ENCODE data around the gene EFCAB9. TPM values are rescaled to one million over a fixed set of nuclear protein-coding genes. Genes with fewer than 3 reads are reported as not detected.

The EFCAB9 gene
- total RNA-seq, 3 donors from 2014 or later, result not detected

GRCh38 chr5:172211676-172212075 lies 17.7 kb downstream of the EFCAB9 start:
- no peak for ATAC-seq
- intact Hi-C loops (cut with DNase I, micrococcal nuclease), result no loop called here

GRCh38 chr5:172213126-172213525 lies 19.2 kb downstream of the EFCAB9 start:
- Histone ChIP-seq H3K4me3 (no peak overlapping the region), H3K9me3 (no peaks in the 10 kb centered on the region), H3K4me1 (ENCODE audit: low read depth) (no peaks in the 10 kb centered on the region), H3K36me3 (ENCODE audit: low read depth) (no peaks in the 10 kb centered on the region)
- intact Hi-C loops (cut with DNase I, micrococcal nuclease), result no loop called here
- ATAC-seq (no peak), DNase-seq (no peak)
- TF ChIP-seq CTCF (IDR thresholded peaks at IDR 0.05), result no peak

More at GRCh38 chr5:172211676-172212075, 17.7 kb downstream of the EFCAB9 start:
- DNase-seq, result no peak
- Histone ChIP-seq H3K4me3 (no peak overlapping the region), H3K36me3 (ENCODE audit: low read depth) (no peaks in the 10 kb centered on the region), H3K4me1 (ENCODE audit: low read depth) (no peaks in the 10 kb centered on the region), H3K9me3 (no peaks in the 10 kb centered on the region)
- no peak for TF ChIP-seq CTCF (IDR thresholded peaks at IDR 0.05)

DNA sequence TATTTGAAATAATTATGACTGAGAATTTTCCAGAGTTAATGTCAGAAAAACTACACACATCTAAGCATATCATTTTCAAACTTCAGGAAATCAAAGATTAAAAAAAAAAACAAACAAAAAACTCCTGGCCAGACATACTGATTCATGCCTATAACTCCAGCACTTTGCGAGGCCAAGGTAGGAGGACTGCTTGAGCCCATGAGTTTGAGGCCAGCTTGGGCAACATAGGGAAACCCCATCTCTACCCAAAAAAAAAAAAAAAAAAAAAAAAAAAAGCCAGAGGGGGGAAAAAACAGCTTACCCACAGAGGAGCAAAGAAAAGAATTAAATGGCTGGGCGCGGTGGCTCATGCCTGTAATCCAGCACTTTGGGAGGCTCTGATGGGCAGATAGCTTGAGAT lies 22.4 kb downstream of the EFCAB9 start:
- H3K4me3 ChIP-seq, result no peak overlapping the region
- no peaks in the 10 kb centered on the region for H3K4me1 ChIP-seq (ENCODE audit: low read depth)
- no peak for TF ChIP-seq CTCF (IDR thresholded peaks at IDR 0.05)
- intact Hi-C loops (cut with DNase I, micrococcal nuclease), result no loop called here
- H3K36me3 ChIP-seq (ENCODE audit: low read depth), result no peaks in the 10 kb centered on the region
- DNase-seq, result no peak
- no peaks in the 10 kb centered on the region for H3K9me3 ChIP-seq
- ATAC-seq, result no peak

- ATAC-seq (no peak), DNase-seq (no peak)
- no peak overlapping the region for H3K4me3 ChIP-seq
- H3K4me1 ChIP-seq (ENCODE audit: low read depth), result no peaks in the 10 kb centered on the region
- intact Hi-C loops (cut with DNase I, micrococcal nuclease), result no loop called here
- H3K9me3 ChIP-seq, result no peaks in the 10 kb centered on the region
- H3K36me3 ChIP-seq (ENCODE audit: low read depth), result no peaks in the 10 kb centered on the region
- no peak for TF ChIP-seq CTCF (IDR thresholded peaks at IDR 0.05)
These were observed 25.3 kb downstream of the EFCAB9 start for GRCh38 chr5:172219296-172219695.

GRCh38 chr5:172223901-172224873 lies 30.2 kb downstream of the EFCAB9 start:
- no peak for TF ChIP-seq CTCF (IDR thresholded peaks at IDR 0.05)
- intact Hi-C loops (cut with DNase I, micrococcal nuclease), result no loop called here
- no peaks in the 10 kb centered on the region for H3K9me3 ChIP-seq

More at GRCh38 chr5:172223901-172224873, 30.2 kb downstream of the EFCAB9 start:
- Histone ChIP-seq H3K4me1 (ENCODE audit: low read depth) (no peaks in the 10 kb centered on the region), H3K36me3 (ENCODE audit: low read depth) (no peaks in the 10 kb centered on the region), H3K4me3 (no peak overlapping the region)
- DNase-seq (no peak), ATAC-seq (no peak)
